Occipital lobe (tissue), 2 donors: ENCODE results near the gene CLEC2D. TPM values are rescaled to one million over a fixed set of nuclear protein-coding genes. Genes with fewer than 3 reads are reported as not detected.
"Not testable (repeated sequence)": the region's sequence is repeated elsewhere in the genome, so short reads cannot be mapped to it uniquely, and the experiment has no call there.

Source experiments
- DNase-seq: peaks from one replicate; lab custom pipeline; 2025; lab: John Stamatoyannopoulos, UW
- total RNA-seq: library from RNA; depleted of rRNA; stranded (reverse); fragments of >200 nt; gene quantifications from one replicate; pipeline ENCODE4 v1.2.3, GENCODE V29; 2014

Gene CLEC2D
- total RNA-seq, 1 donor from 2014 or later = 11.4 TPM

DNA sequence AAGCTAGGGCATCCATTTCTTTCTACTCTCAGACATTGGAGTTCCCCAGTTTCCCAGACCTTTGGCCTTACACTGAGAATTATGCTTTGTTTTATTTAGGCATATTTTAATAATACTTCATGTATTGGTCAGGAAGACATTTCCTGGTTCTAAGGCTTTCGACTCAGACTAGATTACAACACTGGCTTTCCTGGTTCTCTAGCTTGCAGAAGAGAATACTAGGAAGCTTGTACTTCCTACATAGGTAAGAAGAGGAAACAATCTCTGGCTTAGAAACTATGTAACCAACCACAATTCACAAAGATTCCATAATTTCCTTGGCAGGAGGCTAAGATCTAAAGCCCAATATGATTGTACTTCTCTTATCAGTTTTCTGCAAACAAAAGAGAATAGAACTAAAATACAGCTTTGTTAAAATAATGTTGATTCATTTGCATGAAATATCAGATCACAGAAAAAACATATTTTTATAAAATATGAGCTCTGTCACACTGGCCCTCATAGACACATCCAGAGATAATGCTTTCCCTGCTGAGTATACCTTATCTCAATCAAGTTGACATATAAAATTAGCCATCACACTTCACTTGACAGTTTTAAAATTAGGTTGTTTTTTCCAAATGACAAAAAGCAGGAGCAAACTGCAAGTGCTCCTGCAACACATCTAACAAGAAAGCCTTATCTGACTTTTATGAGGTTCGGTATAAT, 30.5 kb downstream of the CLEC2D start:
- DNase-seq = no peak

DNA sequence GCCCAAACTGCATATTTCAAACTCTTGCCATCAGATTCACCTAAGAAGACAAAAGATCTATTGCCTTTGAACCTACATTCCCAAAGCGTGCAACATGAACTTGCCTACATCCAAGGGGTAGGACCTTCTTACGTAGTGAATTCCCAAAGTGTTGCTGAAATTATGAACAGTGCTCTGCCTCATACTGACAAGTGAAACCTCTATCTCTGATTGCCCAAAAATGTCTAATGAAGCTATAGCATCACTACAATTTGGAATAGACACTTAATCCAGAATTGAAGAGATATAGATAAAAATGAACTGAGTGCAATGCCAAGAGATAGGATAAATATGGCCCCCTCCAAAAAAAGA, 31.1 kb downstream of the CLEC2D start:
- DNase-seq = no peak

GRCh38 chr12:9701380-9702154, 32.1 kb downstream of the CLEC2D start:
- no peak for DNase-seq

DNA sequence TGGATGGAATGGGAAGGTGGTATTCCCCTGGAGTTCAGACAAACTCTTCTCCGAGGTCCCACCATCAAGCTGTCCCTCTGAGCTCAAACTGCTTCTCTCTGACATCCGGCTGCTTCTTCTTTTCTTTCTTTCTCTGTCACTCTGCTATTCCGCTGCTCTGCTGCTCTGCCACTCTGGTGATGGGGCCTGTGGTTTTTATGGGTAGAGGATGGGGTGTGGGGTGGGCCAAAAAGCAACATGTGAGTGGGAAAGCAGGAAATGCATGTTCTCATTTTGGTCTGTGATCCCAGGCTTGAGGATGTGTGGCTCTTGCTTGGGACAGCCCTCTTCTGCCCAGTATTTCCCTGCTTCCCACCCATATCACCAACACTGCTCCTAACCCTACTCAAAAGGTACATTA, 32.7 kb downstream of the CLEC2D start:
- DNase-seq = no peak

DNA sequence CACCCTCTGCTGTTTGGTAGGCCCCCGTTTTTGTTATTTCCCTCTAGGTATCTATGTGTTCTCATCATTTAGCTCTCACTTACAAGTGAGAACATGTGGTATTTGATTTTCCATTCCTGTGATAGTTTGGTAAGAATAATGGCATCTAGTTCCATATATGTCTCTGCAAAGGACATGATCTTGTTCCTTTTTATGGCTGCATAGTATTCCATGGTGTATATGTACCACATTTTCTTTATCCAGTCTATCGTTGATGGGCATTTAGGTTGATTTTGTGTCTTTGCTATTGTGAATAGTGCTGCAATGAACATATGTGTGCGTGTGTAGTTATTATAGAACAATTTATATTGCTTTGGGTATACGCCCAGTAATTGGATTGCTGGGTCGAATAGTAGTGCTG, 35.0 kb downstream of the CLEC2D start:
- not testable (repeated sequence) for DNase-seq

DNA sequence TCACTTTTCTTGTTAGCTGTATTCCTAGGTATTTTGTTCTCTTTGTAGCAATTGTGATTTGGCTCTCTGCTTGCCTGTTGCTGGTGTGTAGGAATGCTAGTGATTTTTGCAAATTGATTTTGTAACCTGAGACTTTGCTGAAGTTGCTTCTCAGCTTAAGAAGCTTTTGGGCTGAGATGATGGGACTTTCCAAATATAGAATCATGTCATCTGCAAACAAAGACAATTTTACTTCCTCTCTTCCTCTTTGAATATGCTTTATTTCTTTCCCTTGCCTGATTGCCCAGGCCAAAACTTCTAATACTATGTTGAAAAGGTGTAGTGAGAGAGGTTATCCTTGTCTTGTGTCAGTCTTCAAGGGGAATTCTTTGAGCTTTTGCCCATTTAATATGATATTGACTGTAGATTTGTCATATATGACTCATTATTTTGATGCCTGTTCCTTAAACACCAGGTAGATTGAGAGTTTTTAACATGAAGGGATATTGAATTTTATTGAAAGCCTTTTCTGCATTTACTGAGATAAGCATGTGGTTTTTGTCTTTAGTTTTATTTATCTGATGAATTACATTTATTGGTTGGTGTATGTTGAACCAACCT, 36.7 kb downstream of the CLEC2D start:
- DNase-seq = no peak

GRCh38 chr12:9707356-9707755, 37.8 kb downstream of the CLEC2D start:
- no peak for DNase-seq

DNA sequence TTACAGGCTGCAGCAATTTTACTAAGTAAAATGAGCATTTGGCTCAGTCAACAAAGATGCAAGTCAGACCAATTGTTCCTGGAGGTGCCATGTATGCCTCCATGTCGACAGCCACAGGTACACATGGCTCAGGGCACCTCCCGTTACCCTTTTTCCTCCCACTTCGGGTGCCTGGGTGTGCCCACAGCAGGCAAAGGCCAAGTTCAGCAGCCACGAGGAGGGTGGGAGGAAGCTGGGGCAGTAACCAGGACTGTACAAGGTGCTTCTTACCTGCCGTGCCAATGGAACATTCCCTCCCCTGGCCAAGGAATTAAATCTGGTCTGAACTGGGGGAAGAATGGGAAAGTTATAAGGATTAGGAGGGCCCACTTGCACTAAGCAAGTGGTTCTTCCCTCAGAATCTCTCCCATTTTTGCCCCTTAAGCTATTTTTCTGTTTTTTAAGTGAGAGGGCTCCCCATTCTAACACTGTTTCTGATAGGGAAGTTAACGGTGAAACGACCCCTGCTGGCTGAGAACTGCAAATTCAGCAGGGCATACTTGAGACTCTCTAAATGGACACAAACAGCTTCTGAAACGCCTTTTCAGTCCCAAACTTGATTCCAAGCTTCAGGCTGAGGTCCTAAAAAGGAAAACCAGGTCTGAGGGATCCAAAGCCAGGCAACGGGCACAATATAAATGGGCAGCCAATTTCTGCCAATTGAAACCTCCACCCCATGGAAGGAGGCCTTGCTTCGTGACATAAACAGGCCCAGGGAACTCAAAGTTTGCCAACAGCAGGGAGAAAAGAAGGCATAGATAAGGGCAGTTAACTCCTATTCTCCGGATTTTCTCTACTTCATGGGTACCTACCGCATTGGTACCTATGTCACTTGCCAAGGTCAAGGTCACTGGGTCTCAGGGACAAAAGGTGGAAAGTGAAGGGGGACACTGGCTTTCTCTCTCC, 38.6 kb downstream of the CLEC2D start:
- DNase-seq = no peak

DNA sequence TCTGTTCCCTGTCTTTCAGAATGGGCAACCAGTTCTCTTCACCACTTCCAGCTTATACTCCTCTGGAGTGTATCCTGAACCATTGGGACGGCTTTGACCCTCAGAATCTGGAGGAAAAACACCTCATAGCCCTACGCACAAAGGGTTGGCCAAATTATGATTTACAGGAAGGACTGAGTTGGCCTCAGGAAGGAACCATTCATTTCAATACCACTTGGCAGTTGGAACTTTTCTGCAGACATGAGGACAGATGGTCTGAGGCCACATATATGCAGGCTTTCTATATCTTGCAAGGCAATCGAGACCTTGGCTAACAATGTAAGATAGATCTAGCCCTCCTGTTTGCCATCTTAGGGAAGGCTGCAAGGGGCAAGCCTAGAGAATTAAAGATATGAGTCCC, 39.3 kb downstream of the CLEC2D start:
- no peak for DNase-seq

DNA sequence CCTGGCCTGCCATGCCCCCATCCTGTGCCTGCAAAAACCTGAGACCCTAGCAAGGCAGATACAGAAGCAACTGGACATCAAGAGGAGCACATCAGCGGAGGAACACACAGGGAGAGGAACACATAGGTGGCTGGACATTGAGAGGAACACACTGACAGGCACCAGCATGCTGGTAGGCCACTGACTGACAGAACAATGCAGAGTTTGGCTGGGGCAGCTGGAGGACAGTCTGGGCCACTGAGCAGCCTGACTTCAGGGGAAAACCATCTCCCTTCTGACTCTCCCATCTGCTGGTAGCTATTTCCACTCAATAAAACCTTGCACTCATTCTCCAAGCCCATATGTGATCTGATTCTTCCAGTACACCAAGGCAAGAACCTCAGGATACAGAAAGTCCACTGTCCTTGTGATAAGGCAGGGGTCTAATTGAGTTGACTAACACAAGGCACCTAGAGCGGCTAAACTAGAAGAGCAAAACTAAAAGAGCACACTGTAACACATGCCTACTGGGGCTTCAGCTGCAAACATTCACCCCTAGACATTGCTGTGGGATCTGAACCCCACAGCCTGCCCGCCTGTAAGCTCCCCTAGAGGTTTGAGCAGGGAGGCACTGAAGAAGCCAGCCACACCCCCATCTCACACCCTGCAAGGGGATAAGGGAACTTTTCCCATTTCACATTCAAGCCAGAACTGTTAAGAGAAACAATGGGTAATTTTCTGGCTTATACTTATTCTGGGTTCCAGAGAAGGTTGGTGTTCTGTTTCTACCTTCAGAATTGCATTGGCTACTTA, 41.3 kb downstream of the CLEC2D start:
- no peak for DNase-seq

DNA sequence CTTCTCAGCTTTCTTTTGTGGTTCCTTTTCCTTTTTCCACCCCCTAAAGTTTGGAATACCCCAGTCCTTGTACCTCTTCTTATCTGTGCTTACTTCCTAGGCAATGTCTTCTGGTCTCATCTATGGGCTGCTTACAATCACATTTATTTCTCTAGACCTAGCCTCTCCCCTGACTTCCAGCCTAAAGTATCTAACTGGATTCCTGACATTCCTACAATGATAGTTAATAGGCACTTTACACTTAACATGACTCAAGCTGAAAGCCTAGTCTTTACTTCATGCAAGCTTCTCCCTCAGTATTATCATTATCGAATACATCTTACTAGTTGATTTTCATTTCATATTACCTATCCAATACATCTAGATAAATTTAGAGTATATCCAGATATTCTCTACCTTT, 42.2 kb downstream of the CLEC2D start:
- DNase-seq = no peak

DNA sequence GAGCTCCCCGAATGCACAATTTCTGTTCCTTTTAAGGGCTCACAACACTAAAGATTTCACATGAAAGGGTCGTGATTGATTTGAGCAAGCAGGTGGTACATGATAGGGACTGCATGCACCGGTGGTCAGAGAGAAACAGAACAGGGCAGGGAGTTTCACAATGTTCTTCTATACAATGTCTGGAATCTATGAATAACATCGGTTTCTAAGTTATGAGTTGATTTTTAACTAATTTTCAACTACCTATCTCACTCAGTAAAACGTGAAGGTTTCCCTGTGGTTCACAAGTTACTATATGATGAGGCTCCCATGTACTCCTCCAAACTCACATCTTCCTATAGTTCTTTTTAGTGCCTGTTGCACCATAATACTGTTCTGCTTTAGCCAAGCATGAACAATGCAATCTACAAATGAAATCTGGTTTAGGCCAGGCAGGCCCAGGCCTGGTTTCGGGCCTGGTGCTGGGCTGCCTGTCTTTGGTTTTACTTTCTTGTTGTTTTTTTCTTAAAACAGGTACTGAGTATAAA, 43.6 kb downstream of the CLEC2D start:
- DNase-seq = not testable (repeated sequence)

DNA sequence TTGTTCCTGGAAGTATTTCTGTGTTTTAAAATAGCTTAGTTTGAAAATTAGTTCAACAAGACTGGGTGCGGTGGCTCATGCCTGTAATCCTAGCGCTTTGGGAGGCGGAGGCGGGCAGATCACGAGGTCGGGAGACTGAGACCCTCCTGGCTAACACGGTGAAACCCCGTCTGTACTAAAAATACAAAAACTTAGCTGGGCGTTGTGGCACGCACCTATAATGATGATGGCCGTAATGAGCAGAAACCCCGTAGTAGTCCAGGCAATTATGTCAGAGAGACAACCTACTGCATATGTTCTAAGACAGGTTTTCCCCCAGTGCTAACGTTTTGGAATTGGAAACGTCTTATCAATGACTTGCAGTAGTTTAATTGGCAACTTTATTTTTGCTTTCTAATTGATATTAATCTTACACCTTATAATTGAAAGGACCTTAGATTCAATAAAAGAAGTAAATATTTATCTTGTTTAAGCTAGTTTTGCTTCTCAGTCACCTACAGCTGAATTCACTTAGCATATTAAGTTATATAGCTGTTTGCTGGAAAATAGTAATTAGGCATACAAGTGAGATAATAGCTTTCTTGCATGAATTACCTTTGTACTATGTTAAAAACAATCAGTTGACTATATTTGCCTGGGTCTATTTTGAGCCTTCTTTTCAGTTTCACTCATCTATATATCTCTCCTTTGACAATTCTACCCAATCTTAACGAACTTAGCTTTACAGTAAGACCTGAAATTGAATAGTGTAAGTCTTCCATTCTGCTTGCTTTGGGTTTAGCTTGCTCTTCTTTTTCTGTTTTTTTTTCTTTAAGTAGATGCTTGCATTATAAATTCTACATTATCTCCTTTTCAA, 47.8 kb downstream of the CLEC2D start:
- DNase-seq = no peak

DNA sequence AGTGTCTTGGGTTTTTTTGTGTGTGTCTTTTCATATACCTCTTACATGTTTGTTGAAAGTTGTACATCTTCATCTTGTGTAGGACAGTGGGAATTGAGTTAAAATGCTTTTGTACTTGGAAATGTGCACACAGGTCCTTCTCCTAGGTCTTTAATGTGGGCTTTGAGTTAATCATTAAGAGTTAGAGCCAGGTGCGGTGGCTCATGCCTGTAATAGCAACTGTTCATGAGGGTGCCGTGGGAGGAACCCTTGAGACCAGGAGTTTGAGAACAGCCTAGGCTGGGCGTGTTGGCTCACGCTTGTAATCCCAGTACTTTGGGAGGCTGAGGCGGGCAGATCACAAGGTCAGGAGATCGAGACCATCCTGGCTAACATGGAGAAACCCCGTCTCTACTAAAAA, 49.5 kb downstream of the CLEC2D start:
- no peak for DNase-seq

DNA sequence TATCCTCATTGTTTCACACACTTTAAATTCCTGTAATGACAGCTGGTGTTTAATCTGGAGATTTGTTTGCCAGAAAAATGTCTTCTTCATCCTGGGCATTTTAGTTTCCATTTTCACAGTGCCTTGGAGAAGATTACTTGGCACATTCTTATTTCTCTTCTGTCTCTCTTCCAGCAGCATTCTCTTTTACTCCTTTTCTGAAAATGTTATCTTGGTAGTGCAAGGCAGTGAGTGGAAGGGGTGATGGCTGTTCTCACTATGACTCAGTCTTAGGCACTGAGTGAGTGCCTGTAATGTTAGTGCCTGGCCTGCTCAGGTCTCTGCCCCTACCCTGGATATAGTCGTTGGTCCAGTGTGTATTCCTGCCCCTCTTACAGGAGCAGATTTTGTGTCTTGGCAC, 50.3 kb downstream of the CLEC2D start:
- no peak for DNase-seq

DNA sequence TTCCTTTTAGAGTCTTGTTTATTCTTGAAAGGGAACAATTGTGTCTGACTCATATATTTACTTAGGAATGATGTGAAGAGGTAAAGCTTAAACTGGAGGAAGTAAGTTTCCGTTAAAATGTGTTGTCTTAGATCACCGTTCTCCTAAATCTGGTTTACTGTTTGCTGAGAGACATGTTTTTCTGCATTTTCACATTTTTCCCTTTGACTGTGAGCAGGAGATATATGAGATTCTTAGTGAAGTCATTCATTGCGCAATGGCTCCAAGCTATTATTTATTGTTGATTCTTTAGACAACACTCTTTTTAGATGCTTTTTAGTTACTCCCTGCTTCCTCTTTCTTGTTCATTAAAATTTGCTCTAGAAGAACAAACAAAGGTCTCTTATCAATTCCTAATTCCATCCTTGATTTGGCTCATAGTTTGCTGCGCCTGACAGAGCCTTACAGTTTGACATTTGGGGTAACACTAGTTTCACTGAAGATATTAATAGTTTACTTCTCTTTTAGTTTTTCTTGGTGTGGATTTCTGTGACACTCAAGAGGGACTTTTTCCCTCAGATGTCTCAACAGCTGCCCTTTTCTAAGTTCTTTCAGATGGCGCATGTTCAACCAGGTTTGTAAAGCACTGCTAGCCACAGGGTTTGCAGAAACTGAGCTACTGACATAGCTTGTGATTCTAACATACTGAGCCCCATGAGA, 52.0 kb downstream of the CLEC2D start:
- DNase-seq = no peak

- DNase-seq = no peak
Observed at GRCh38 chr12:9724023-9724422, 54.5 kb downstream of the CLEC2D start.

GRCh38 chr12:9725213-9725870, 55.8 kb downstream of the CLEC2D start:
- no peak for DNase-seq
